Measurements from ENCODE around the gene DSTN. TPM values are rescaled to one million over a fixed set of nuclear protein-coding genes. Genes with fewer than 3 reads are reported as not detected.

DSTN gene
- total and polyA plus RNA-seq, 2 donors (not counting 1 experiment from before 2014, with no cell fraction given), result 6.6 to 13.4 TPM

- 21% methylated on average over 11 of the region's 13 CpGs for WGBS (ENCODE audit: insufficient coverage)
- TF ChIP-seq, protein P1, sequence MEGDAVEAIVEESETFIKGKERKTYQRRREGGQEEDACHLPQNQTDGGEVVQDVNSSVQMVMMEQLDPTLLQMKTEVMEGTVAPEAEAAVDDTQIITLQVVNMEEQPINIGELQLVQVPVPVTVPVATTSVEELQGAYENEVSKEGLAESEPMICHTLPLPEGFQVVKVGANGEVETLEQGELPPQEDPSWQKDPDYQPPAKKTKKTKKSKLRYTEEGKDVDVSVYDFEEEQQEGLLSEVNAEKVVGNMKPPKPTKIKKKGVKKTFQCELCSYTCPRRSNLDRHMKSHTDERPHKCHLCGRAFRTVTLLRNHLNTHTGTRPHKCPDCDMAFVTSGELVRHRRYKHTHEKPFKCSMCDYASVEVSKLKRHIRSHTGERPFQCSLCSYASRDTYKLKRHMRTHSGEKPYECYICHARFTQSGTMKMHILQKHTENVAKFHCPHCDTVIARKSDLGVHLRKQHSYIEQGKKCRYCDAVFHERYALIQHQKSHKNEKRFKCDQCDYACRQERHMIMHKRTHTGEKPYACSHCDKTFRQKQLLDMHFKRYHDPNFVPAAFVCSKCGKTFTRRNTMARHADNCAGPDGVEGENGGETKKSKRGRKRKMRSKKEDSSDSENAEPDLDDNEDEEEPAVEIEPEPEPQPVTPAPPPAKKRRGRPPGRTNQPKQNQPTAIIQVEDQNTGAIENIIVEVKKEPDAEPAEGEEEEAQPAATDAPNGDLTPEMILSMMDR (IDR thresholded peaks at IDR 0.05), result no peak
- no peak for TF ChIP-seq EZH2 (IDR thresholded peaks at IDR 0.05; ENCODE audit: borderline replicate concordance, insufficient read depth, low read depth, low read length, poor library complexity, severe bottlenecking)
- intact Hi-C loops (cut with micrococcal nuclease), result no loop called here
- Histone ChIP-seq H3K27ac (ENCODE audit: low read length in 2 of 2) (no peak overlapping the region), H3K36me3 (replicated peaks in 1 of 2; ENCODE audit: control extremely low read depth in 1 of 2, control insufficient read depth in 1 of 2, extremely low read depth in 1 of 2, insufficient read depth in 2 of 2, low read length in 1 of 2) (peaks cover 0 to 38% of the 10 kb centered on the region in 2 experiments), H3K9ac (ENCODE audit: low read length) (no peak overlapping the region), H3K4me1 (ENCODE audit: control insufficient read depth in 2 of 2, insufficient read depth in 2 of 2, low read length in 2 of 2) (peaks cover 7 to 23% of the 10 kb centered on the region in 2 donors), H2AFZ (ENCODE audit: insufficient read depth, low read depth, low read length, poor library complexity, severe bottlenecking) (no peak overlapping the region), H3K9me3 (ENCODE audit: control extremely low read depth in 1 of 3, control insufficient read depth in 2 of 3, insufficient read depth in 1 of 3, low read length in 2 of 3) (no peaks in the 10 kb centered on the region), H3K4me2 (replicated peaks; ENCODE audit: low read depth, low read length, poor library complexity, severe bottlenecking) (no peak overlapping the region), H3K4me3 (ENCODE audit: control extremely low read depth in 1 of 5, extremely low read depth in 1 of 5, insufficient read depth in 1 of 5, low read depth in 2 of 5, low read length in 4 of 5) (no peak overlapping the region), H3K27me3 (replicated peaks in 1 of 4; ENCODE audit: control extremely low read depth in 1 of 4, control insufficient read depth in 3 of 4, insufficient read depth in 4 of 4, low read length in 3 of 4) (no peaks in the 10 kb centered on the region), H3K79me2 (ENCODE audit: control insufficient read depth, insufficient read depth, low read length) (no peaks in the 10 kb centered on the region), H4K20me1 (ENCODE audit: control insufficient read depth, insufficient read depth, low read length, poor library complexity, severe bottlenecking) (no peaks in the 10 kb centered on the region)
- Mint-ChIP-seq H3K27ac (no peak overlapping the region), H3K27me3 (no peaks in the 10 kb centered on the region), H3K9me3 (ENCODE audit: insufficient read depth) (no peaks in the 10 kb centered on the region), H3K4me3 (no peak overlapping the region), H3K4me1 (peaks cover 16% of the 10 kb centered on the region)
- ChIA-PET POLR2A (no interaction called here), CTCF (interaction anchor here (1.3 kb wide), 1 partner anchor 17 kb away, joined by 3 read pairs; no protein-coding TSS in a partner anchor)
- DNase-seq (peak; percentile 54), ATAC-seq (ENCODE audit: low read depth) (peak; percentile 62)
Measured at GRCh38 chr20:17634661-17635331, 64.9 kb downstream of the DSTN start.

All from B cell (primary cell).